Activated CD8-positive, alpha-beta T cell treated with anti-CD3 and anti-CD28 coated beads for 36 hours (primary cell): ENCODE data around the gene ABCA1. TPM values are rescaled to one million over a fixed set of nuclear protein-coding genes. Genes with fewer than 3 reads are reported as not detected.

Experiments used
- ATAC-seq: fragments of 200-7000 bp; cut with Tn5 transposase; one replicate; pipeline ENCODE4 v1.10.0; 2021; ENCODE audit warnings: mild to moderate bottlenecking, moderate library complexity
- CTCF ChIA-PET: fragments of 350-600 bp; sonication (Branson Sonifier 250); formaldehyde crosslinking; loops from one replicate; lab custom pipeline; 2021; ENCODE audit warnings: antibody characterized with exemption; lab: Charles Lee
- POLR2A ChIA-PET: fragments of 350-600 bp; sonication (Branson Sonifier 250); formaldehyde crosslinking; loops from one replicate; lab custom pipeline; 2021; ENCODE audit warnings: antibody characterized with exemption; lab: Charles Lee
- DNase-seq: peaks from one replicate; pipeline ENCODE4 v3.0.0-alpha.2; 2020
- H3K27ac Mint-ChIP-seq: one replicate; pipeline ENCODE4 v1.8.0; 2021; ENCODE audit warnings: mild to moderate bottlenecking, mixed read lengths
- H3K27me3 Mint-ChIP-seq: one replicate; pipeline ENCODE4 v1.8.0; 2021; ENCODE audit warnings: mixed read lengths
- H3K36me3 Mint-ChIP-seq: one replicate; pipeline ENCODE4 v1.8.0; 2021; ENCODE audit warnings: low read depth, mixed read lengths
- H3K4me1 Mint-ChIP-seq: one replicate; pipeline ENCODE4 v1.8.0; 2021; ENCODE audit warnings: low read depth, mixed read lengths
- H3K4me3 Mint-ChIP-seq: one replicate; pipeline ENCODE4 v1.8.0; 2021; ENCODE audit warnings: mild to moderate bottlenecking, moderate library complexity, mixed read lengths
- H3K9me3 Mint-ChIP-seq: one replicate; pipeline ENCODE4 v1.8.0; 2021; ENCODE audit warnings: mixed read lengths
- CTCF ChIP-seq: fragments of 200-600 bp; IDR thresholded peaks from one replicate; pipeline ENCODE4 v1.8.0; 2022; ENCODE audit warnings: antibody characterized with exemption, mild to moderate bottlenecking
- intact Hi-C: fragments of 100-400 bp; cut with micrococcal nuclease; formaldehyde crosslinking; loops from one replicate; pipeline ENCODE4 v1.10.0; 2022
- total RNA-seq, 2 experiments: library from RNA; stranded (reverse); gene quantifications; one replicate each; pipeline ENCODE4 v1.2.3, GENCODE V29; 2021

ABCA1 gene
- total RNA-seq, 2 experiments from 2014 or later = 0.20 to 0.38 TPM

GRCh38 chr9:104914466-104914865, 13.5 kb downstream of the ABCA1 start:
- Mint-ChIP-seq H3K9me3 (no peaks in the 10 kb centered on the region), H3K36me3 (no peaks in the 10 kb centered on the region), H3K27me3 (peaks cover 6% of the 10 kb centered on the region), H3K27ac (no peak overlapping the region), H3K4me3 (no peak overlapping the region), H3K4me1 (peaks cover 8% of the 10 kb centered on the region)
- CTCF ChIA-PET = interaction anchor here (0.7 kb wide), 1 partner anchor 8 kb away, joined by 3 read pairs; no protein-coding TSS in a partner anchor
- intact Hi-C loops = no loop called here
- ATAC-seq = no peak
- DNase-seq = no peak
- POLR2A ChIA-PET = no interaction called here
- no peak for TF ChIP-seq CTCF

- CTCF ChIA-PET = no interaction called here
- intact Hi-C loops = no loop called here
- Mint-ChIP-seq H3K4me3 (no peak overlapping the region), H3K27me3 (peaks cover 5% of the 10 kb centered on the region), H3K27ac (no peak overlapping the region), H3K9me3 (no peaks in the 10 kb centered on the region), H3K4me1 (peaks cover 12% of the 10 kb centered on the region), H3K36me3 (no peaks in the 10 kb centered on the region)
- no peak for TF ChIP-seq CTCF
- no peak for DNase-seq
- POLR2A ChIA-PET = interaction anchor here (1.0 kb wide), 1 partner anchor 9 kb away, joined by 3 read pairs; no protein-coding TSS in a partner anchor
- no peak for ATAC-seq
These were observed 15.3 kb downstream of the ABCA1 start for GRCh38 chr9:104912606-104913005.

DNA sequence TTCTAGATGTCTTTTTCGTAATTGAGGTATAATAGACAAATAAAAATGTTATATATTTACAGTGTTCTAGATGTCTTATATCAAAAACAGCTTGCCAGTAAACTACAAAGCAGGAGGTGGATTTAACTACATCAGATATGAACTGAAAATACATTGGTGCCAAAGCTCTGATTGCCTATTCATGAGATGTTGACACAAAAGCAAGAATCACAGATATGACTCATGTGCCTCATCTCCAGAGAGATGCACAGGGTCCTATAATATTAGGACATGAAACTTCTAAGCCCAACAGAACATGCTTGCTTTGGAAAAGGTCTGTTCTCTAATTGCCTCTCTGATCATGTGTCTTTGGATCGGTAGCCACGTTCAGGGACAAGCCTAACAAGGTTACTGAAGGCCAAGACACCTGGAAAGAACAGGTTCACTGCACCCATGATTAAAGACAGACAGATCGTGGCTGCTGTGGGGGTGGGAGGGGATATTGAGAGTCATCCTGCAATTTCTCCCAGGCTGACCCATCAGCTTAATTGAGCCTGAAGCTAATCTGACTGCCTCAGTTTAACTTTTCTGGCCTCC, 16.8 kb downstream of the ABCA1 start:
- intact Hi-C loops = no loop called here
- ATAC-seq (no peak), DNase-seq (no peak)
- no peak for TF ChIP-seq CTCF
- Mint-ChIP-seq H3K27me3 (peaks cover 5% of the 10 kb centered on the region), H3K4me1 (peaks cover 12% of the 10 kb centered on the region), H3K4me3 (no peak overlapping the region), H3K9me3 (no peaks in the 10 kb centered on the region), H3K36me3 (no peaks in the 10 kb centered on the region), H3K27ac (no peak overlapping the region)
- ChIA-PET CTCF (interaction anchor here (0.9 to 1.4 kb wide), 4 partner anchors 11 to 47 kb away, joined by 3 to 4 read pairs (median 4); no protein-coding TSS in a partner anchor), POLR2A (no interaction called here)

- Mint-ChIP-seq H3K4me1 (peaks cover 9% of the 10 kb centered on the region), H3K4me3 (no peak overlapping the region), H3K27ac (no peak overlapping the region), H3K27me3 (no peaks in the 10 kb centered on the region), H3K36me3 (no peaks in the 10 kb centered on the region), H3K9me3 (no peaks in the 10 kb centered on the region)
- intact Hi-C loops = no loop called here
- POLR2A ChIA-PET = no interaction called here
- DNase-seq (no peak), ATAC-seq (no peak)
- CTCF ChIA-PET = interaction anchor here (1.8 kb wide), 1 partner anchor 11 kb away, joined by 4 read pairs; no protein-coding TSS in a partner anchor
- no peak for TF ChIP-seq CTCF
These were observed 20.5 kb downstream of the ABCA1 start for GRCh38 chr9:104907278-104907951.
